Activated naive CD8-positive, alpha-beta T cell treated with anti-CD3 and anti-CD28 coated beads, Interleukin-2, amount 10 ng/mL, durations not matched to agents 7 days and 5 days (primary cell): Measurements from ENCODE around the gene TSHZ3. TPM values are rescaled to one million over a fixed set of nuclear protein-coding genes. Genes with fewer than 3 reads are reported as not detected.
A peak's percentile ranks its signal among the peaks of the same experiment; 100 is the strongest.

ENCODE experiments used
- ATAC-seq: fragments of 150-1000 bp; cut with Tn5 transposase; one replicate; pipeline ENCODE4 v1.10.0; 2021; ENCODE audit warnings: low read depth, moderate library complexity
- POLR2A ChIA-PET: fragments of 350-600 bp; sonication (Branson Sonifier 250); formaldehyde crosslinking; loops from one replicate; lab custom pipeline; 2021; ENCODE audit warnings: antibody characterized with exemption; lab: Charles Lee
- DNase-seq: peaks from one replicate; pipeline ENCODE4 v3.0.0; 2021
- H3K27ac Mint-ChIP-seq: one replicate; pipeline ENCODE4 v1.8.0; 2022; ENCODE audit warnings: mild to moderate bottlenecking, mixed read lengths
- H3K27me3 Mint-ChIP-seq: one replicate; pipeline ENCODE4 v1.8.0; 2022; ENCODE audit warnings: mild to moderate bottlenecking, moderate library complexity, mixed read lengths
- H3K36me3 Mint-ChIP-seq: one replicate; pipeline ENCODE4 v1.8.0; 2021; ENCODE audit warnings: mild to moderate bottlenecking, mixed read lengths
- H3K4me1 Mint-ChIP-seq: one replicate; pipeline ENCODE4 v1.8.0; 2021; ENCODE audit warnings: mixed read lengths
- H3K4me3 Mint-ChIP-seq: one replicate; pipeline ENCODE4 v1.8.0; 2022; ENCODE audit warnings: mild to moderate bottlenecking, moderate library complexity, mixed read lengths
- H3K9me3 Mint-ChIP-seq: one replicate; pipeline ENCODE4 v1.8.0; 2021; ENCODE audit warnings: mixed read lengths
- total RNA-seq, 2 experiments: library from RNA; stranded (reverse); gene quantifications; one replicate each; pipeline ENCODE4 v1.2.3, GENCODE V29; 2021

Gene TSHZ3
- total RNA-seq, 2 experiments from 2014 or later: 0.45 to 1.00 TPM

- POLR2A ChIA-PET: no interaction called here
- Mint-ChIP-seq H3K36me3 (no peaks in the 10 kb centered on the region), H3K27me3 (peaks cover 37% of the 10 kb centered on the region), H3K4me3 (no peak overlapping the region), H3K9me3 (peaks cover 7% of the 10 kb centered on the region), H3K27ac (no peak overlapping the region), H3K4me1 (peaks cover 8% of the 10 kb centered on the region)
- no peak for ATAC-seq
- no peak for DNase-seq
Observed at GRCh38 chr19:31370216-31370615, 21.0 kb upstream of the TSHZ3 start.

GRCh38 chr19:31364963-31365362 lies 15.7 kb upstream of the TSHZ3 start:
- ATAC-seq (no peak), DNase-seq (no peak)
- POLR2A ChIA-PET: no interaction called here
- Mint-ChIP-seq H3K4me1 (no peaks in the 10 kb centered on the region), H3K27me3 (peaks cover 40% of the 10 kb centered on the region), H3K27ac (no peak overlapping the region), H3K36me3 (no peaks in the 10 kb centered on the region), H3K4me3 (no peak overlapping the region), H3K9me3 (no peaks in the 10 kb centered on the region)

- no peaks in the 10 kb centered on the region for H3K9me3 Mint-ChIP-seq
- DNase-seq (no peak), ATAC-seq (no peak)
- POLR2A ChIA-PET: no interaction called here
- no peaks in the 10 kb centered on the region for H3K36me3 Mint-ChIP-seq
- no peak overlapping the region for H3K27ac Mint-ChIP-seq
- H3K4me1 Mint-ChIP-seq: peaks cover 2% of the 10 kb centered on the region
- no peak overlapping the region for H3K4me3 Mint-ChIP-seq
- peaks cover 49% of the 10 kb centered on the region for H3K27me3 Mint-ChIP-seq
Observed at GRCh38 chr19:31361728-31362127, 12.5 kb upstream of the TSHZ3 start.

- no peaks in the 10 kb centered on the region for H3K9me3 Mint-ChIP-seq
- no peak overlapping the region for H3K27ac Mint-ChIP-seq
- peaks cover 14% of the 10 kb centered on the region for H3K4me1 Mint-ChIP-seq
- DNase-seq (no peak), ATAC-seq (no peak)
- peaks cover 67% of the 10 kb centered on the region for H3K27me3 Mint-ChIP-seq
- H3K4me3 Mint-ChIP-seq: no peak overlapping the region
- POLR2A ChIA-PET: no interaction called here
- no peaks in the 10 kb centered on the region for H3K36me3 Mint-ChIP-seq
Observed at GRCh38 chr19:31357315-31357673, 8.1 kb upstream of the TSHZ3 start.

- H3K9me3 Mint-ChIP-seq: no peaks in the 10 kb centered on the region
- ATAC-seq: peak; percentile 74
- H3K4me3 Mint-ChIP-seq: no peak overlapping the region
- no peaks in the 10 kb centered on the region for H3K36me3 Mint-ChIP-seq
- peak; percentile 73 for DNase-seq
- no peak overlapping the region for H3K27ac Mint-ChIP-seq
- peaks cover 15% of the 10 kb centered on the region for H3K4me1 Mint-ChIP-seq
- POLR2A ChIA-PET: no interaction called here
- H3K27me3 Mint-ChIP-seq: peaks cover 70% of the 10 kb centered on the region
Observed at GRCh38 chr19:31356587-31357314, 7.5 kb upstream of the TSHZ3 start.

GRCh38 chr19:31355665-31356289 lies 6.5 kb upstream of the TSHZ3 start:
- no peak for ATAC-seq
- H3K4me3 Mint-ChIP-seq: no peak overlapping the region

GRCh38 chr19:31354799-31355664 lies 5.8 kb upstream of the TSHZ3 start:
- Mint-ChIP-seq H3K36me3 (peaks cover 2% of the 10 kb centered on the region), H3K4me3 (no peak overlapping the region), H3K27ac (no peak overlapping the region), H3K9me3 (no peaks in the 10 kb centered on the region), H3K27me3 (peaks cover 70% of the 10 kb centered on the region), H3K4me1 (peaks cover 17% of the 10 kb centered on the region)
- POLR2A ChIA-PET: no interaction called here
- ATAC-seq: no peak
- no peak for DNase-seq

More at GRCh38 chr19:31355665-31356289, 6.5 kb upstream of the TSHZ3 start:
- DNase-seq: no peak
- POLR2A ChIA-PET: no interaction called here
- Mint-ChIP-seq H3K36me3 (peaks cover 2% of the 10 kb centered on the region), H3K4me1 (peaks cover 17% of the 10 kb centered on the region), H3K9me3 (no peaks in the 10 kb centered on the region), H3K27me3 (peaks cover 70% of the 10 kb centered on the region), H3K27ac (no peak overlapping the region)

- ATAC-seq (no peak), DNase-seq (no peak)
- no peak overlapping the region for H3K27ac Mint-ChIP-seq
- POLR2A ChIA-PET: no interaction called here
- peaks cover 66% of the 10 kb centered on the region for H3K27me3 Mint-ChIP-seq
- H3K36me3 Mint-ChIP-seq: peaks cover 2% of the 10 kb centered on the region
- H3K4me1 Mint-ChIP-seq: peaks cover 17% of the 10 kb centered on the region
- no peak overlapping the region for H3K4me3 Mint-ChIP-seq
- no peaks in the 10 kb centered on the region for H3K9me3 Mint-ChIP-seq
Observed at GRCh38 chr19:31354316-31354715, 5.1 kb upstream of the TSHZ3 start.

GRCh38 chr19:31353833-31354232 lies 4.6 kb upstream of the TSHZ3 start:
- no peak overlapping the region for H3K4me3 Mint-ChIP-seq
- H3K27me3 Mint-ChIP-seq: peaks cover 66% of the 10 kb centered on the region
- no peaks in the 10 kb centered on the region for H3K9me3 Mint-ChIP-seq
- DNase-seq: no peak
- ATAC-seq: no peak
- peaks cover 17% of the 10 kb centered on the region for H3K4me1 Mint-ChIP-seq
- POLR2A ChIA-PET: no interaction called here
- peaks cover 2% of the 10 kb centered on the region for H3K36me3 Mint-ChIP-seq
- H3K27ac Mint-ChIP-seq: no peak overlapping the region

- H3K4me1 Mint-ChIP-seq: peaks cover 22% of the 10 kb centered on the region
Observed at GRCh38 chr19:31352782-31353651, 3.8 kb upstream of the TSHZ3 start.

GRCh38 chr19:31352296-31352781 lies 3.1 kb upstream of the TSHZ3 start:
- Mint-ChIP-seq H3K27ac (no peak overlapping the region), H3K4me3 (peak overlapping the region; percentile 19), H3K4me1 (peaks cover 23% of the 10 kb centered on the region), H3K36me3 (peaks cover 2% of the 10 kb centered on the region), H3K9me3 (no peaks in the 10 kb centered on the region), H3K27me3 (peaks cover 70% of the 10 kb centered on the region)
- ATAC-seq: no peak
- POLR2A ChIA-PET: interaction anchor here (0.5 kb wide), 1 partner anchor 1210 kb away, joined by 4 read pairs; no protein-coding TSS in a partner anchor
- no peak for DNase-seq

More at GRCh38 chr19:31352782-31353651, 3.8 kb upstream of the TSHZ3 start:
- H3K9me3 Mint-ChIP-seq: no peaks in the 10 kb centered on the region
- POLR2A ChIA-PET: interaction anchor here (0.5 to 0.7 kb wide), 2 partner anchors 168 to 1210 kb away, joined by 3 to 4 read pairs; no protein-coding TSS in a partner anchor
- peaks cover 2% of the 10 kb centered on the region for H3K36me3 Mint-ChIP-seq
- DNase-seq: no peak
- H3K4me3 Mint-ChIP-seq: no peak overlapping the region
- H3K27ac Mint-ChIP-seq: no peak overlapping the region
- ATAC-seq: no peak
- H3K27me3 Mint-ChIP-seq: peaks cover 69% of the 10 kb centered on the region

- Mint-ChIP-seq H3K9me3 (no peaks in the 10 kb centered on the region), H3K36me3 (peaks cover 2% of the 10 kb centered on the region), H3K27me3 (peaks cover 68% of the 10 kb centered on the region), H3K27ac (no peak overlapping the region), H3K4me1 (peaks cover 22% of the 10 kb centered on the region), H3K4me3 (peak overlapping the region; percentile 60)
- DNase-seq: peak; percentile 38
- no peak for ATAC-seq
- POLR2A ChIA-PET: no interaction called here
Observed at GRCh38 chr19:31351855-31352195, 2.6 kb upstream of the TSHZ3 start.
